OCI-LY7 (cell line): ENCODE data around the gene CORO2B. TPM values are rescaled to one million over a fixed set of nuclear protein-coding genes. Genes with fewer than 3 reads are reported as not detected.

Experiments
- BruUV-seq: library from RNA; stranded (reverse); fragments of 400-500 nt; replicated peaks from 2 replicates; lab custom pipeline; 2021; lab: Mats Ljungman, UMichigan
- CTCF ChIA-PET: fragments of 300-600 bp; sonication (Branson Sonifier 250); formaldehyde crosslinking; loops from one replicate; lab custom pipeline; 2022; ENCODE audit warnings: antibody characterized with exemption; ENCODE audit not compliant: unreplicated experiment; lab: Charles Lee
- POLR2A ChIA-PET: fragments of 300-600 bp; sonication (Branson Sonifier 250); formaldehyde crosslinking; loops from one replicate; lab custom pipeline; 2022; ENCODE audit warnings: antibody characterized with exemption; lab: Charles Lee
- DNase-seq: peaks from one replicate; pipeline ENCODE4 v3.0.0-alpha.2; 2015; ENCODE audit warnings: low spot score
- H2AFZ ChIP-seq: fragments of 200-600 bp; sonication (generic), shearing (Covaris generic); 2 replicates; pipeline ENCODE4 v1.6.1; 2014; ENCODE audit warnings: mild to moderate bottlenecking, antibody characterized with exemption, low read length, moderate library complexity
- H3K27ac ChIP-seq: fragments of 200-600 bp; sonication (generic); 2 replicates; pipeline ENCODE4 v1.5.1; 2014; ENCODE audit warnings: mixed run types, low read depth, mild to moderate bottlenecking, moderate library complexity, low read length, inconsistent platforms; ENCODE audit not compliant: poor library complexity, severe bottlenecking
- H3K36me3 ChIP-seq: fragments of 200-600 bp; sonication (generic); 2 replicates; pipeline ENCODE4 v1.6.1; 2014; ENCODE audit warnings: mild to moderate bottlenecking, antibody characterized with exemption, low read length, moderate library complexity, mixed read lengths; ENCODE audit not compliant: insufficient read depth
- H3K4me1 ChIP-seq: fragments of 200-600 bp; sonication (generic); 2 replicates; pipeline ENCODE4 v1.5.1; 2014; ENCODE audit warnings: mild to moderate bottlenecking, low read length; ENCODE audit not compliant: insufficient read depth, poor library complexity, severe bottlenecking
- H3K4me2 ChIP-seq: fragments of 200-600 bp; sonication (generic); 2 replicates; pipeline ENCODE4 v1.6.1; 2014; ENCODE audit warnings: mild to moderate bottlenecking, low read length
- H3K4me3 ChIP-seq: fragments of 200-600 bp; sonication (generic); 2 replicates; pipeline ENCODE4 v1.5.1; 2014; ENCODE audit warnings: mild to moderate bottlenecking, low read depth, low read length; ENCODE audit not compliant: poor library complexity, severe bottlenecking
- H3K79me2 ChIP-seq: fragments of 200-600 bp; sonication (generic); 2 replicates; pipeline ENCODE4 v1.6.1; 2016; ENCODE audit warnings: low read depth, mild to moderate bottlenecking, low read length, moderate library complexity, mixed read lengths; ENCODE audit not compliant: insufficient read depth
- H3K9me2 ChIP-seq: fragments of 200-600 bp; sonication (generic); 2 replicates; pipeline ENCODE4 v1.6.1; 2016; ENCODE audit warnings: mild to moderate bottlenecking, low read length, mixed read lengths; ENCODE audit not compliant: insufficient read depth
- H3K9me3 ChIP-seq: fragments of 200-600 bp; sonication (generic); 2 replicates; pipeline ENCODE4 v1.6.1; 2014; ENCODE audit warnings: mild to moderate bottlenecking, mixed run types, low read length, mixed read lengths
- H4K20me1 ChIP-seq: fragments of 200-600 bp; sonication (generic); 2 replicates; pipeline ENCODE4 v1.6.1; 2014; ENCODE audit warnings: mild to moderate bottlenecking, antibody characterized with exemption, low read length, moderate library complexity, mixed read lengths; ENCODE audit not compliant: insufficient read depth
- CTCF ChIP-seq: fragments of 200-600 bp; sonication (generic); conservative IDR thresholded peaks from 2 replicates; pipeline ENCODE4 v1.5.1; 2014; ENCODE audit warnings: mild to moderate bottlenecking, antibody characterized with exemption, low read length, moderate library complexity, mixed read lengths
- EZH2phosphoT487 ChIP-seq: fragments of 200-600 bp; sonication (generic); IDR thresholded peaks from 2 replicates; pipeline ENCODE4 v1.6.1; 2018; ENCODE audit warnings: low read depth, borderline replicate concordance, mild to moderate bottlenecking, mixed run types, antibody characterized with exemption, low read length, moderate library complexity, mixed read lengths
- intact Hi-C: fragments of 100-400 bp; cut with micrococcal nuclease; formaldehyde crosslinking; loops from one replicate; pipeline ENCODE4 v1.10.0; 2022; ENCODE audit not compliant: unreplicated experiment
- total RNA-seq, 2 experiments: library from RNA; depleted of rRNA in 1 of 2; stranded (reverse); fragments of >200 nt in 1 of 2; shearing (Covaris generic) in 1 of 2; gene quantifications; 2 replicates each; pipeline ENCODE4 v1.2.3, GENCODE V29; 2014 to 2022

Gene CORO2B
- total RNA-seq, 2 experiments from 2014 or later: 7.4 to 12.5 TPM

DNA sequence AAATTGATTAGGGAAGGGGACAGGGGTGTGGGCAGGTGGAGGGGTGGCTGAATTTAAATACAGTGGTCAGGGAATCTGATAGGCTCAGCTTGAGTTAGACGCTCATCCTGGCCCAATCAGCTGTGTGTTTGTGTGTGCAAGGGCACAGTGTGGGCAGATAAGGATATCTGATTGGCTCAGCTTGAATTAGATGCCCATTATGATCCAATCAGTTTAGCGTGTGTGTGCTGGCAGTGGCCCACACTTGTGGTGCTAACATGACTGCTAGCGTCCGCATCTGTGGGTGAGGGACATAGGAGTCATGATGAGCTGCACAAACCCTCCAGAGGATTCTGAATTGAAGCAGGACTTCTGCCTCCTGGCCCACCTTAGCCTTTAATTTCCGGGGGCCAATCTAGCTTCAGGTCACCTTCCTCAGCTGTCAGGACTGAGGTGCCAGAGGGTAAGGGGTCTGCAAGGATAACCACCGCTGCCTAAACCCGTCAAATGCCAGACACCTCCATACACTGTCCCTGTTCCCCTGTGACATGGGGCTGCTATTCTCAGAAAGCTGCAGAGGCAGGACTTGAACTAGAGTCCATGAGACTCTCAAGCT, 97.3 kb downstream of the CORO2B start:
- Histone ChIP-seq H3K27ac (no peak overlapping the region), H3K79me2 (no peaks in the 10 kb centered on the region), H3K4me1 (peaks cover 39% of the 10 kb centered on the region), H2AFZ (no peak overlapping the region), H4K20me1 (no peaks in the 10 kb centered on the region), H3K4me2 (no peak overlapping the region), H3K36me3 (0 out of 2 replicates have a peak, but pooled peaks cover 3% of the 10 kb centered on the region), H3K4me3 (no peak overlapping the region), H3K9me2 (no peaks in the 10 kb centered on the region), H3K9me3 (no peaks in the 10 kb centered on the region)
- intact Hi-C loops: no loop called here
- no TSS peak for BruUV-seq
- POLR2A ChIA-PET: interaction anchor here (1.4 kb wide), 1 partner anchor 41 kb away, joined by 5 read pairs; no protein-coding TSS in a partner anchor
- CTCF ChIA-PET: interaction anchor here (1.2 to 3.2 kb wide), 3 partner anchors 45 to 199 kb away, joined by 4 to 29 read pairs (median 13); no protein-coding TSS in a partner anchor
- TF ChIP-seq CTCF (no peak), EZH2phosphoT487 (no peak)
- DNase-seq: no peak

DNA sequence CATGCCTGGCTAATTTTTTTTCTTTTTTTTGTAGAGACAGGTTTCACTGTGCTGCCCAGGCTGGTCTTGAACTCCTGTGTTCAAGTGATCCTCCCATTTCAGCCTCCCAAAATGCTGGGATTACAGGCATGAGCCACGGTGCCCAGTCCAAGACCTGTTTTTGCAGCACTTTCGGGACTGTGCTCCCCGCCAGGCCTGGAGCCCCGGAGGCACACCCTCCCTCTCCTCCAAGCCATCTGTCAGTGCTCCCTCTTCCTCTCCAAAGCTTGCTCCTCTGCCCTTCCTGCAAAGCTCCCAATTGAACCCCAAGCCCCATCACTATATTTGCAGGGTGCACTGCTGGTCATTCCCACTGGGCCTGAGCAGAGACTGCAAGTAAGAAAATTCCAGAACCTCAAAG, 98.1 kb downstream of the CORO2B start:
- no peaks in the 10 kb centered on the region for H3K36me3 ChIP-seq
- H2AFZ ChIP-seq: no peak overlapping the region
- H3K4me1 ChIP-seq: peaks cover 38% of the 10 kb centered on the region
- H3K27ac ChIP-seq: no peak overlapping the region
- H3K9me2 ChIP-seq: no peaks in the 10 kb centered on the region
- H4K20me1 ChIP-seq: no peaks in the 10 kb centered on the region
- BruUV-seq: no TSS peak
- no peak overlapping the region for H3K4me3 ChIP-seq
- POLR2A ChIA-PET: interaction anchor here (0.6 kb wide), 1 partner anchor 250 kb away, joined by 4 read pairs; no protein-coding TSS in a partner anchor
- H3K4me2 ChIP-seq: no peak overlapping the region
- no peak for DNase-seq
- no peaks in the 10 kb centered on the region for H3K79me2 ChIP-seq
- CTCF ChIA-PET: interaction anchor here (0.7 kb wide), 1 partner anchor 126 kb away, joined by 3 read pairs; no protein-coding TSS in a partner anchor
- TF ChIP-seq CTCF: no peak
- no peak for TF ChIP-seq EZH2phosphoT487
- H3K9me3 ChIP-seq: no peaks in the 10 kb centered on the region
- intact Hi-C loops: no loop called here

- Histone ChIP-seq H3K27ac (no peak overlapping the region), H3K4me1 (peaks cover 37% of the 10 kb centered on the region), H3K4me3 (no peak overlapping the region), H3K79me2 (no peaks in the 10 kb centered on the region), H3K36me3 (no peaks in the 10 kb centered on the region), H3K4me2 (no peak overlapping the region), H4K20me1 (no peaks in the 10 kb centered on the region), H3K9me2 (no peaks in the 10 kb centered on the region), H2AFZ (no peak overlapping the region), H3K9me3 (no peaks in the 10 kb centered on the region)
- ChIA-PET POLR2A (no interaction called here), CTCF (no interaction called here)
- BruUV-seq: no TSS peak
- intact Hi-C loops: no loop called here
- TF ChIP-seq EZH2phosphoT487 (no peak), CTCF (no peak)
- no peak for DNase-seq
Observed at GRCh38 chr15:68677996-68678395, 99.2 kb downstream of the CORO2B start.
